GM19025 (cell line): Measurements from ENCODE around the gene GAMT.
"Not testable (repeated sequence)": the region's sequence is repeated elsewhere in the genome, so short reads cannot be mapped to it uniquely, and the experiment has no call there.

Experiments
- ATAC-seq: cut with Tn5 transposase; IDR thresholded peaks from one replicate; pipeline ENCODE4 v1.9.1; 2021; ENCODE audit warnings: mild to moderate bottlenecking, low read depth, moderate library complexity; ENCODE audit not compliant: unreplicated experiment

The GAMT gene

GRCh38 chr19:1401138-1401888, at the start of gene GAMT:
Gene GAMT (minus strand): TSS chr19:1401542. CDS start chr19:1401476, 66 bp downstream.
- ATAC-seq, result no peak

- ATAC-seq, result no peak
These were observed 48.4 kb upstream of the GAMT start, which contains the start of gene APC2 for GRCh38 chr19:1449467-1450442. Gene APC2 (plus strand): TSS chr19:1450121. CDS start chr19:1453002, 2,881 bp downstream.

- ATAC-seq, result no peak
These were observed 46.6 kb upstream of the GAMT start for GRCh38 chr19:1447944-1448343.

- ATAC-seq, result no peak
These were observed 46.2 kb upstream of the GAMT start for GRCh38 chr19:1447504-1447903.

- no peak for ATAC-seq
These were observed 45.6 kb upstream of the GAMT start for GRCh38 chr19:1446713-1447481.

GRCh38 chr19:1445932-1446712, 44.8 kb upstream of the GAMT start:
- no peak for ATAC-seq

- ATAC-seq, result peak; percentile 71
These were observed 44.0 kb upstream of the GAMT start for GRCh38 chr19:1445185-1445931.

GRCh38 chr19:1441677-1442438, 40.5 kb upstream of the GAMT start:
- ATAC-seq, result no peak

- ATAC-seq, result no peak
These were observed 39.7 kb upstream of the GAMT start for GRCh38 chr19:1441022-1441426.

GRCh38 chr19:1440418-1440801, 39.1 kb upstream of the GAMT start:
- no peak for ATAC-seq

- ATAC-seq, result not testable (repeated sequence)
These were observed 38.4 kb upstream of the GAMT start for GRCh38 chr19:1439525-1440417.

GRCh38 chr19:1438933-1439354, 37.6 kb upstream of the GAMT start:
- ATAC-seq, result no peak

GRCh38 chr19:1438035-1438932, 36.9 kb upstream of the GAMT start, which contains the start of gene RPS15:
Gene RPS15 (plus strand): TSS chr19:1438396. CDS start chr19:1438426, 30 bp downstream.
- peak; percentile 64 for ATAC-seq

- ATAC-seq, result no peak
These were observed 36.3 kb upstream of the GAMT start for GRCh38 chr19:1437609-1438008.

- ATAC-seq, result no peak
These were observed 34.1 kb upstream of the GAMT start for GRCh38 chr19:1435378-1435989.

GRCh38 chr19:1434577-1435060, 33.3 kb upstream of the GAMT start:
- no peak for ATAC-seq
